NCI-H2171 (cell line): Measurements from ENCODE around the gene CD93.

Experiments used
- DNase-seq: peaks from one replicate; lab custom pipeline; 2025; lab: John Stamatoyannopoulos, UW

Gene CD93

GRCh38 chr20:23034721-23035671, 51.1 kb downstream of the CD93 start, which contains the start of gene SSTR4:
TSS of gene SSTR4 (plus strand) at chr20:23035312. CDS start at chr20:23035484, 172 bp downstream.
- DNase-seq, result no peak

DNA sequence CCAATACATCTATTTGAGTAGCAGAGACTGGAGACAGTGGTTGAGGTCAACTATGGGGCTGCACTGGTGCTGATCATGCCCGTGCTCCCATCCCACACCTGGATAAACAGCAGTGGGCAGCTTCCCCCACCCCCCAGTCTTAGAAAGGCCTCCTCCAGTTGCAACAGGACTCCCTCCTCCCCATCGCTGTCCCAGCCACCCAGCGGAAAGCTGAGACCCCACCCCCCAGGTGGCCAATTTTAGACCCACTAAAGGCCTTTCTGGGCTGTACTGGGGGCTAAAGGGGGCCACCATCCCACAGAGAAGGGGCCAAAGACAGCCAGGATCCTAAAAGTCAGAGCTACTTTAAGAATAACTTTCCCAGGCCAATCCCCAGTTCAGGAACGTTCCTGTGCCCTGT, 52.2 kb downstream of the CD93 start:
- DNase-seq, result no peak

DNA sequence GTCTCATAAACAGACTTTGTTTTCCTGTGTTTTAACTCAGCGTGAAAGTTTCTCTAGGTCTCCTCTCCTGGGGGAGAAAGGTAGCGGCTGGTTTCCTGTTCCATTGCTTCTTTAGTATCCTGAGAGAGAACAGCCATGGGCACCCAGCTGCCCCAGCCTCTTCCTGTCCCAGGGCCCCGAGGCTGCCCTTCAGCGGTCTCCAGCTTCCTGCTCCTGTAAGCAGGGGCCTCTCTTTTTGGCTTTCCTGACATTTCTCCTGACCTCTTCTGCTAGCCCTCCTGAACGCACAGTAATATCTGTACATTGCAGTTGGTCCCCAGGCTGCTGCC, 53.4 kb downstream of the CD93 start:
- no peak for DNase-seq

DNA sequence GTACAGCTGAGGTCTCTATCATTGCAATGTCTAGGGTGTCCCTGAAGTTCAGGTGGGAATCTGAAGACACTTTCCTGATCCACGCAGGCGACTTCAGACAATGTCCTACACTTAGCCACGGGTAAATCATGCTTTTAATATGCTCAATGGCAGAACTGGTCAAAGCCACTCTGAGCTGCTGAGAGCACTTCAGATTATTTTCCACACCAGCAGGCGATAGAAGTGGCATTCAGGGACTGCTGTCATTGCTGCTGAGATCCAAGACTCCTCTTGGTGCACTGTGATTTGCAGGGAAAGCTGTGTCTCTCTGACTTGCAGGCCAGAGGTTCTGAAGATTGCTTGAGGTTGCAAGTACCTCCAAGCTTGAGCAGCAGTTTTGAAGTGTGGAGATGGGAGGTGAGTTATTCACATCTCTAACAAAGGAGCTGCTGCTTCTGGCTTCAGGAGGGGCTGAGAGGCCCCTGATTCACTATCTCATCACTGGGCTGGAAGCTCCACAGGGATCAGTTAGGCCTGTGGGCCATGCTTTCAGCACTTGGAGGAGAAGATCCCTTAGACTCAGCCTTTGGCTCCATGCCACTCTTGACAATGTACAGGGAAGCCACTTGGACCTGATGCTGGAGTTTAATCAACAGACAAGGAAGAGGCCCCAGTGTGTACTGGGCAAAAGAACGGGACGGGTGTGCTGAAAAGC, 53.9 kb downstream of the CD93 start:
- DNase-seq, result no peak

GRCh38 chr20:23031346-23031745, 54.8 kb downstream of the CD93 start:
- no peak for DNase-seq
